GM12891 (cell line): ENCODE measurements around the gene MALAT1.
"Not testable (repeated sequence)": the region's sequence is repeated elsewhere in the genome, so short reads cannot be mapped to it uniquely, and the experiment has no call there.

Source experiments
- PAX5 ChIP-seq: IDR thresholded peaks from 2 replicates; pipeline ENCODE4 v1.6.1; 2011; ENCODE audit warnings: low read length, moderate library complexity, mild to moderate bottlenecking; ENCODE audit not compliant: insufficient read depth, severe bottlenecking
- POLR2A ChIP-seq: IDR thresholded peaks from 2 replicates; pipeline ENCODE4 v1.6.1; 2011; ENCODE audit warnings: low read depth, low read length, control low read depth
- POLR2AphosphoS5 ChIP-seq: IDR thresholded peaks from 2 replicates; pipeline ENCODE4 v1.6.1; 2011; ENCODE audit warnings: low read depth, low read length, control low read depth
- POU2F2 ChIP-seq: IDR thresholded peaks from 2 replicates; pipeline ENCODE4 v1.6.1; 2011; ENCODE audit warnings: low read depth, mild to moderate bottlenecking, control low read depth, low read length, moderate library complexity
- SPI1 ChIP-seq: IDR thresholded peaks from 2 replicates; pipeline ENCODE4 v1.6.1; 2011; ENCODE audit warnings: low read depth, low read length, control low read depth
- TAF1 ChIP-seq: IDR thresholded peaks from 2 replicates; pipeline ENCODE4 v1.6.1; 2011; ENCODE audit warnings: low read depth, low read length, control low read depth

DNA sequence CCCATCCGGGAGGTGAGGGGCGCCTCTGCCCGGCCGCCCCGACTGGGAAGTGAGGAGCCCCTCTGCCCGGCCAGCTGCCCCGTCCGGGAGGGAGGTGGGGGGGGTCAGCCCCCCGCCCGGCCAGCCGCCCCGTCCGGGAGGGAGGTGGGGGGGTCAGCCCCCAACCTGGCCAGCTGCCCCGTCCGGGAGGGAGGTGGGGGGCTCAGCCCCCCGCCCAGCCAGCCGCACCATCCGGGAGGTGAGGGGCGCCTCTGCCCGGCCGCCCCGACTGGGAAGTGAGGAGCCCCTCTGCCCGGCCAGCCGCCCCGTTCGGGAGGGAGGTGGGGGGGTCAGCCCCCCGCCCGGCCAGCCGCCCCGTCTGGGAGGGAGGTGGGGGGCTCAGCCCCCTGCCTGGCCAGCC lies 47.5 kb upstream of the MALAT1 start:
- not testable (repeated sequence) for TF ChIP-seq TAF1, POLR2A, POLR2AphosphoS5, POU2F2, PAX5, SPI1
